Colonic mucosa (tissue), 4 donors: Measurements from ENCODE around the gene TRIM50. TPM values are rescaled to one million over a fixed set of nuclear protein-coding genes. Genes with fewer than 3 reads are reported as not detected.
"Not testable (repeated sequence)": the region's sequence is repeated elsewhere in the genome, so short reads cannot be mapped to it uniquely, and the experiment has no call there.

Experiments
- DNase-seq: peaks from one replicate; pipeline ENCODE4 v3.0.0-alpha.2; 2020
- H3K27ac ChIP-seq: fragments of 200-600 bp; one replicate; pipeline ENCODE4 v1.8.0; 2021
- H3K27me3 ChIP-seq: fragments of 200-600 bp; one replicate; pipeline ENCODE4 v1.8.0; 2021
- H3K36me3 ChIP-seq: fragments of 200-600 bp; one replicate; pipeline ENCODE4 v1.8.0; 2021
- H3K4me1 ChIP-seq: fragments of 200-600 bp; one replicate; pipeline ENCODE4 v1.8.0; 2021; ENCODE audit warnings: mild to moderate bottlenecking
- H3K4me3 ChIP-seq: fragments of 200-600 bp; one replicate; pipeline ENCODE4 v1.8.0; 2021
- H3K9ac ChIP-seq, 2 donors: one replicate each; pipeline ENCODE4 v1.7.0; 2013; ENCODE audit warnings: control low read depth in 2 of 2, low read depth in 2 of 2, low read length in 2 of 2
- H3K9me3 ChIP-seq: fragments of 200-600 bp; one replicate; pipeline ENCODE4 v1.8.0; 2021
- intact Hi-C: fragments of 100-400 bp; cut with DNase I; formaldehyde crosslinking; loops from one replicate; pipeline ENCODE4 v1.14.1; 2022
- total RNA-seq, 2 donors: library from RNA; stranded (reverse); fragmentation: NEBNext Ultra II Directional in 1 of 2; extraction: Animal tissue kit (Norgen Biotek cat#: 25700) in 1 of 2; gene quantifications; one replicate each; pipeline ENCODE4 v1.2.1, GENCODE V29; 2021
- donor health status: healthy.
- donor health status: DM: no; HTN: no; CAD: no.
- donor health status: DM: no; HTN: no; CAD: no.

Gene TRIM50
- total RNA-seq, 2 donors from 2014 or later: not detected

GRCh38 chr7:73277210-73277609 lies 50.7 kb downstream of the TRIM50 start:
- H3K4me1 ChIP-seq, H3K27ac ChIP-seq, DNase-seq, H3K9ac ChIP-seq, H3K4me3 ChIP-seq, H3K27me3 ChIP-seq, intact Hi-C loops, H3K9me3 ChIP-seq, H3K36me3 ChIP-seq: not testable (repeated sequence)

- intact Hi-C loops, H3K27ac ChIP-seq, H3K27me3 ChIP-seq, H3K36me3 ChIP-seq, DNase-seq, H3K4me1 ChIP-seq, H3K9ac ChIP-seq, H3K4me3 ChIP-seq, H3K9me3 ChIP-seq: not testable (repeated sequence)
These were observed 60.1 kb downstream of the TRIM50 start for GRCh38 chr7:73267813-73268212.

DNA sequence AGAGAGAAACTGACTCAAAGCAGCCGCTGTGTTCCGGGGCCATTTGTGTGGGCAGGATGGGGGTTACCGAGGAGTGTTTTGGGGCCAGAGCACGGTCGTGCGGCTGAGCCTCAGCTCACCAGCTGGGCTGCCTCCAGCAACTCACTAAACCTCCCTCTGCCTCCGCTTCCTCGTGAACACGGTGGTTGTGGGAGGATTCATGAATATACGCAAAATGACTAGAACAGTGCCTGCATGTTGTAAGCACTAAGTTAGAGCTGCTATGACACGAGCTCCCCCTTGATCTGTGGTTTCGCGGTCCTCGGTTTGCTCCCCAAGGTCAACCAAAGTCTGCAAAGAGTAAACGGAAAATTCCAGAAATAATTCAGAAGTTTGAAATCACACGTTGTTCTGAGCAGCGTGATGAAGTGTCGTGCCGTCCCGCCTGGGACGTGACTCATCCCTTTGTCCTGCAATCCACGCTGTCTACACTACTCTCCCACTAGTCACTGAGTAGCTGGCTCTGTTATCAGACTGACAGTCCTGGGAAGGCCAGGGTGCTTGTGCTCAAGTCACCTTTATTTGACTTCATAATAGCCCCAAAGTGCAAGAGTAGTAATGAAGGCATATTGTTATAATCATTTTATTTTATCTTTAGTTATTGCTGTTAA lies 61.0 kb downstream of the TRIM50 start:
- H3K27me3 ChIP-seq, H3K36me3 ChIP-seq, H3K4me1 ChIP-seq, intact Hi-C loops, H3K9ac ChIP-seq, H3K9me3 ChIP-seq, H3K27ac ChIP-seq, H3K4me3 ChIP-seq, DNase-seq: not testable (repeated sequence)

Other genes with a start within 250 kb of the TRIM50 start
- gene SPDYE9, start 242.0 kb downstream of the TRIM50 start, total RNA-seq: not detected
- gene NSUN5, start 19.3 kb downstream of the TRIM50 start, total RNA-seq: 10 to 100 TPM; 17.3 to 35.0 TPM
- not detected for gene FKBP6, start 79 bp upstream of the TRIM50 start, total RNA-seq
- under 1 TPM; 0.35 to 0.37 TPM for gene FZD9, start 105.7 kb upstream of the TRIM50 start, total RNA-seq
- gene BAZ1B, start 194.2 kb upstream of the TRIM50 start, total RNA-seq: 10 to 100 TPM; 43.9 to 58.4 TPM
- gene BCL7B, start 229.6 kb upstream of the TRIM50 start, total RNA-seq: 10 to 100 TPM; 53.8 to 56.8 TPM